ENCODE results near the gene VAMP1. TPM values are rescaled to one million over a fixed set of nuclear protein-coding genes. Genes with fewer than 3 reads are reported as not detected.

The VAMP1 gene
- total and polyA plus RNA-seq, 2 of the 4 experiments (the other 2 are of a cell fraction): 7.2 to 21.9 TPM

- Histone ChIP-seq H3K18ac (ENCODE audit: low read depth, low read length) (peak within 1 kb of the TSS; percentile 73), H4K8ac (ENCODE audit: low read depth in 2 of 2, low read length in 2 of 2) (peak within 1 kb of the TSS; percentile 90 to 99), H3K27me3 (ENCODE audit: control insufficient read depth, insufficient read depth, low read length) (no peaks in the 10 kb centered on the region), H3K4ac (ENCODE audit: low read depth, low read length) (peak within 1 kb of the TSS; percentile 96), H3K27ac (ENCODE audit: insufficient read depth, low read length) (peak within 1 kb of the TSS; percentile 94), H2AFZ (replicated peaks; ENCODE audit: low read length, poor library complexity) (peak within 1 kb of the TSS; percentile 94), H3K9ac (ENCODE audit: low read depth, low read length) (peak within 1 kb of the TSS; percentile 95), H3K9me1 (ENCODE audit: insufficient read depth, low read length) (peaks cover 8% of the 10 kb centered on the region), H4K91ac (ENCODE audit: insufficient read depth, low read depth, low read length) (peak within 1 kb of the TSS; percentile 93), H3K36me3 (ENCODE audit: control insufficient read depth, insufficient read depth, low read length) (no peaks in the 10 kb centered on the region; the same call in 1 of the 2 replicates), H2BK120ac (ENCODE audit: low read depth, low read length) (peak within 1 kb of the TSS; percentile 67), H2AK5ac (ENCODE audit: low read depth, low read length) (peak within 1 kb of the TSS; percentile 99), H3K23ac (ENCODE audit: low read depth, low read length) (peak within 1 kb of the TSS; percentile 94), H2BK5ac (ENCODE audit: low read depth, low read length, poor library complexity, severe bottlenecking) (peak within 1 kb of the TSS; percentile 90), H2BK15ac (ENCODE audit: low read depth, low read length) (peak within 1 kb of the TSS; percentile 79; the same call in 2 of the 3 replicates), H2BK20ac (ENCODE audit: low read depth, low read length) (peak within 1 kb of the TSS; percentile 7; the same call in 1 of the 2 replicates), H3K56ac (ENCODE audit: extremely low read depth, insufficient read depth, low read length) (peak within 1 kb of the TSS; percentile 96), H3K79me1 (ENCODE audit: low read depth in 1 of 2, low read length in 2 of 2) (peaks cover 33 to 45% of the 10 kb centered on the region in 2 experiments), H3K4me2 (ENCODE audit: low read depth, low read length) (peak within 1 kb of the TSS; percentile 97), H3K4me1 (ENCODE audit: control insufficient read depth, insufficient read depth, low read length) (no peaks in the 10 kb centered on the region; the same call in 1 of the 2 replicates), H3K14ac (replicated peaks; ENCODE audit: low read depth, low read length) (peak within 1 kb of the TSS; percentile 97), H3K9me3 (ENCODE audit: control insufficient read depth, insufficient read depth, low read length) (no peaks in the 10 kb centered on the region), H2AK9ac (replicated peaks; ENCODE audit: low read depth, low read length, poor library complexity) (peak within 1 kb of the TSS; percentile 93), H3K4me3 (ENCODE audit: insufficient read depth, low read depth, low read length) (peak within 1 kb of the TSS; percentile 83), H4K20me1 (ENCODE audit: insufficient read depth, low read length) (peaks cover 4% of the 10 kb centered on the region), H4K5ac (ENCODE audit: low read depth, low read length) (peak within 1 kb of the TSS; percentile 89)
- in situ Hi-C loops (cut with MboI; ENCODE audit: low sequenced_read_pairs) (no loop called here), dilution Hi-C loops (cut with HindIII; ENCODE audit: low sequenced_read_pairs, unreplicated experiment) (no loop called here), intact Hi-C loops (cut with micrococcal nuclease) (loop anchor here (2.0 kb wide), 2 partner anchors 39 to 63 kb away; no protein-coding TSS in a partner anchor)
- WGBS, 2 experiments (ENCODE audit: extremely low coverage in 2 of 2, insufficient read length in 1 of 2): 0% methylated on average over 35 of the region's 49 CpGs; no CpG with 5 or more reads in 1 of the 2 experiments
- peak; percentile 97 for ATAC-seq (ENCODE audit: low read depth)
- POLR2A ChIA-PET (ENCODE audit: unreplicated experiment): interaction anchor here (0.5 to 1.2 kb wide), 3 partner anchors 10 to 41 kb away, joined by 3 to 37 read pairs (median 3); partner anchors contain the start of gene GAPDH
- peak; percentile 93 for DNase-seq
- CTCF ChIA-PET: interaction anchor here (1.0 kb wide), 1 partner anchor 42 kb away, joined by 3 read pairs; no protein-coding TSS in a partner anchor
- TSS peak; percentile 65 for BruUV-seq (replicated peaks)
- TF ChIP-seq USF2 (IDR thresholded peaks at IDR 0.05; ENCODE audit: low read depth, low read length) (peak; percentile 19; the same call in 1 of the 2 replicates), POLR2A (IDR thresholded peaks at IDR 0.05; ENCODE audit: low read depth, low read length) (peak; percentile 93), MXI1 (IDR thresholded peaks at IDR 0.05; ENCODE audit: borderline replicate concordance, low read depth, low read length) (peak; percentile 92), MAZ (IDR thresholded peaks at IDR 0.05; ENCODE audit: borderline replicate concordance, low read depth, low read length) (peak; percentile 94), BHLHE40 (IDR thresholded peaks at IDR 0.05; ENCODE audit: low read depth, low read length) (no peak), NFE2L2 (IDR thresholded peaks at IDR 0.05; ENCODE audit: low read depth, low read length) (no peak), SMC3 (IDR thresholded peaks at IDR 0.05; ENCODE audit: low read depth, low read length) (no peak), RCOR1 (IDR thresholded peaks at IDR 0.05; ENCODE audit: insufficient replicate concordance, low read length) (no peak), MAFK (IDR thresholded peaks at IDR 0.05; ENCODE audit: low read depth, low read length) (no peak), CEBPB (IDR thresholded peaks at IDR 0.05; ENCODE audit: low read depth, low read length) (peak; percentile 31; the same call in 1 of the 2 replicates), ELK1 (IDR thresholded peaks at IDR 0.05; ENCODE audit: borderline replicate concordance, low read depth, low read length) (no peak), RAD21 (IDR thresholded peaks at IDR 0.05; ENCODE audit: low read length) (no peak), CHD1 (IDR thresholded peaks at IDR 0.05; ENCODE audit: low read depth, low read length) (peak; percentile 88; the same call in 1 of the 2 replicates), RFX5 (IDR thresholded peaks at IDR 0.05; ENCODE audit: low read depth, low read length) (no peak)
Observed at GRCh38 chr12:6493497-6494257, 23.2 kb upstream of the VAMP1 start, which contains the start of gene NCAPD2. TSS of gene NCAPD2 (plus strand) at chr12:6494102. CDS start at chr12:6495099, 997 bp downstream.
